Stimulated activated CD4-positive, alpha-beta T cell treated with anti-CD3 and anti-CD28 coated beads, Interleukin-15, amount 100 ng/mL, for 48 hours (primary cell): ENCODE results near the gene KDM5A.
"Not testable (repeated sequence)": the region's sequence is repeated elsewhere in the genome, so short reads cannot be mapped to it uniquely, and the experiment has no call there.

Experiments
- DNase-seq, 2 donors: peaks; one replicate each; pipeline ENCODE4 v3.0.0-alpha.2; 2020; ENCODE audit warnings: low read depth in 2 of 2

Gene KDM5A

GRCh38 chr12:332581-333205 lies 56.4 kb downstream of the KDM5A start:
- DNase-seq = no peak

GRCh38 chr12:331287-331686 lies 57.8 kb downstream of the KDM5A start:
- DNase-seq = no peak

GRCh38 chr12:325906-326305 lies 63.2 kb downstream of the KDM5A start:
- no peak for DNase-seq

- DNase-seq = no peak
Measured at GRCh38 chr12:323507-323906, 65.6 kb downstream of the KDM5A start.

GRCh38 chr12:321606-322326 lies 67.4 kb downstream of the KDM5A start:
- DNase-seq = no peak

DNA sequence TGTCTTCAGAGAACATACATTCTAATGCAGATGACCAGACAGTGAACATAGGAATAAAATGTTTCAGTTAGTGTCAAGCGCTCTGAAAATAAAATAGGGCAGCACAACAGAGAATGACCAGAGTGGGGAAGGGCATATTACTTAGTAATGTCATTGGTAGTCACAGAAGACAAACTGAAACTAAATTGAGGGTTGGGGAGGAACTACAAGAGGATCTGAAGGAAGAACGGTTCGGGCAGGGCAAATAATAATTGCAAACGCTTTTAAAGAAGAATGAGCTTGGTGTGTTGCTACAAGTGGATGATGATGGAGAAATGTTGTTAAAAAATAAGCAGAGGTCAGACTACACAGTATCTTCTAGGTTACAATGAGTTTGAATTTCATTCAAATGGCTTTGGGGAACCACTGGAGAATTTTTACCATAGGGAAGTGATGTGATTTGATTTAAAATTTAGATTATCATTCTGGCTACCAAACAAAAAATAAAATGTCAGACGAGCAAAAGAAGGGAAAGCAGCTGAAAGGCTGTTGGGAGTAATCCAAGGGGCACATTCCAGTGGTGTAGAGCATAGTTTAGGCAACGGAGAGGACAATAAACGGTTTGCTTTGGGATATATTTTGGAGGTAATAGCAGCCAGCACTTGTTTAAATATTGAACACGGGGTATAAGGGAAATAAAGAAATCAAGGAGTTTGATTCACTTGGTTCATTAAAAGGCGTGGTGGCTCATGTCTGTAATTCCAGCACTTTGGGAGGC lies 70.2 kb downstream of the KDM5A start:
- DNase-seq = no peak

DNA sequence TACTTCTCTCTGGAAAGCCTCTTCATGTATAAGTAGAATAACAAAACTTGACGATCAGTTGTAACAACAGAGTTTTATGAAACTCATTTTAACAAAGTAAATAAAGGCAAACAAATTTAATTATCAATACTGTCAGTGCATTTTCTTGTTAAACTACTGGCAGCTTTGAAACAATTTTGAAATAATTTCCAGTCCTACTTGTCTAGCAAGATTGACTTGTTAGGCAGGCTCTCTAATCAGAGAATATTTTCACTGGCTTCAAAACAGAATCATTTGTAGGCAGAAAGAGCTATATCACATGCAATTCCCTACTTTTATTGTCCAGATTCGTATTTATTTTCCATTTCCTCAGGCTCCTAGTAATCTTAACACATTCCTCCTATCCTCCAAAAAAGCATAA lies 80.6 kb downstream of the KDM5A start:
- no peak for DNase-seq

- DNase-seq = no peak
Measured at GRCh38 chr12:307406-307805, 81.7 kb downstream of the KDM5A start.

GRCh38 chr12:304805-305204 lies 84.3 kb downstream of the KDM5A start:
- DNase-seq = no peak

- DNase-seq = not testable (repeated sequence)
Measured at GRCh38 chr12:302766-303165, 86.4 kb downstream of the KDM5A start.

DNA sequence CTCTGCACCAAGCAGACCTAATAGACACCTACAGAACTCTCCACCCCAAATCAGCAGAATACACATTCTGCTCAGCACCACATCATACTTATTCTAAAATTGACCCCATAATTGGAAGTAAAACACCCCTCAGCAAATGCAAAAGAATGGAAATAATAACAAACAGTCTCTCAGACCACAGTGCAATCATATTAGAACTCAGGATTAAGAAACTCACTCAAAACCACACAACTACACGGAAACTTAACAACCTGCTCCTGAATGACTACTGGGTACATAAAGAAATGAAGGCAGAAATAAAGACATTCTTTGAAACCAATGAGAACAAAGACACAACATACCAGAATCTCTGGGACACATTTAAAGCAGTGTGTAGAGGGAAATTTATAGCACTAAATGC lies 89.0 kb downstream of the KDM5A start:
- not testable (repeated sequence) for DNase-seq

DNA sequence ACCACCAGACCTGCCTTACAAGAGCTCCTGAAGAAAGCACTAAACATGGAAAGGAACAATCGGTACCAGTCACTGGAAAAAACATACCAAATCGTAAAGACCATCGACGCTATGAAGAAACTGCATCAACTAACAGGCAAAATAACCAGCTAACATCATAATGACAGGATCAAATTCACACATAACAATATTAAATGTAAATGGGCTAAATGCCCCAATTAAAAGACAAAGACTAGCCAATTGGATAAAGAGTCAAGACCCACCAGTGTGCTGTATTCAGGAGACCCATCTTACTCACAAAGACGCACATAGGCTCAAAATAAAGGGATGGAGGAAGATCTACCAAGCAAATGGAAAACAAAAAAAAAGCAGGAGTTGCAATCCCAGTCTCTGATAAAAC lies 89.6 kb downstream of the KDM5A start:
- not testable (repeated sequence) for DNase-seq

DNA sequence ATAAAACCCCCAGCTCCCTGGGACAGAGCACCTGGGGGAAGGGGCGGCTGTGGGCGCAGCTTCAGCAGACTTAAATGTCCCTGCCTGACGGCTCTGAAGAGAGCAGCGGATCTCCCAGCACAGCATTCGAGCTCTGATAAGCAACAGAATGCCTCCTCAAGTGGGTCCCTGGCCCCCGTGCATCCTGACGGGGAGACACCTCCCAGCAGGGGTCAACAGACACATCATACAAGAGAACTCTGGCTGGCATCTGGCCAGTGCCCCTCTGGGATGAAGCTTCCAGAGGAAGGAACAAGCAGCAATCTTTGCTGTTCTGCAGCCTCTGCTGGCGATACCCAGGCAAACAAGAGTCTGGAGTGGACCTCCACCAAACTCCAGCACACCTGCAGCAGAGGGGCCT lies 91.1 kb downstream of the KDM5A start:
- not testable (repeated sequence) for DNase-seq

GRCh38 chr12:295132-295531 lies 94.0 kb downstream of the KDM5A start:
- no peak for DNase-seq

- DNase-seq = no peak
Measured at GRCh38 chr12:293199-293598, 95.9 kb downstream of the KDM5A start.

DNA sequence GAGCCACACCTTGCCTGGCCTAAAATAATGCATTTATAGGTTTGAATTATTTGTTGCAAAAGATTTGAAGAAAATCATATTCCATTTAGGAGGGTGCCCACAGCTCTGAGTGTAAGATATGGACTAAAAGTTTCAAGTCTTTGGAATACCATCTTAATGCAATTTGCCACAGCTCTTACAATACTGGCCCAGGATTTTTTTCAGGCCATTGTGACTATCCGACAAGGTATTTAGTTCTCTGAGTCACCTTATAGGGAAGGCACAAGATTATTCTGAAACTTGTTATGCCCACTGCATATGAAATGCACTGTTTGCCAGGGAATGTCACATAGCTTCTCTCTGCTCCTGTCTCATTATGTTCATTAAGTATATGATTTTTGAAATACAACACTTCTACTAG lies 96.9 kb downstream of the KDM5A start:
- no peak for DNase-seq

DNA sequence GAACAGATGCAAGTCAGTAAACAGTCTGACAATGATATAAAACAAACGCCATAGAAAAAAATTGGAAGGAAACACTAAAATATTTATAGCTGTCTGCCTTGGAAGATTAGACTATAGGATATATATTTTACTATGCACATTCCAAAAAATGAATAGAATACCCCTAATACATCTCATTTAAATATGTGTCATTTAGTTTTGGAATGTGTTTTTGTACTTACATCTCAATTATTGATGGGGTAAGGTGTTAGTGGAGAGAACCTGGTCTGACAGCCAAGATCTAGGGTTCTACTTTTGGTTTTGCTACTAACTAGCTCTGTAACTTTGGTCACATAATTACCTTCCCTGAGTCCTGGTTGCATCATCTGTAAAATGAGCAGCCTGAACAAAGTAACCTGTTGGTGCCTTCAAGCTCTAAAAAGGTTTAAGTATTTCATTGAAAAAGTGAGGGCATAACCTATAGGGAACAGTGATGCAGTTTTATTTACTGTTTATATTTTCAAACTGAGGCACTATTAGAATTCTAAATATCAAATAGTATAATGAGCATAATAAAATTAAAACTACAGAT lies 97.9 kb downstream of the KDM5A start:
- DNase-seq = no peak

GRCh38 chr12:288687-289086 lies 100.4 kb downstream of the KDM5A start:
- DNase-seq = no peak

- no peak for DNase-seq
Measured at GRCh38 chr12:286531-287300, 102.4 kb downstream of the KDM5A start.

DNA sequence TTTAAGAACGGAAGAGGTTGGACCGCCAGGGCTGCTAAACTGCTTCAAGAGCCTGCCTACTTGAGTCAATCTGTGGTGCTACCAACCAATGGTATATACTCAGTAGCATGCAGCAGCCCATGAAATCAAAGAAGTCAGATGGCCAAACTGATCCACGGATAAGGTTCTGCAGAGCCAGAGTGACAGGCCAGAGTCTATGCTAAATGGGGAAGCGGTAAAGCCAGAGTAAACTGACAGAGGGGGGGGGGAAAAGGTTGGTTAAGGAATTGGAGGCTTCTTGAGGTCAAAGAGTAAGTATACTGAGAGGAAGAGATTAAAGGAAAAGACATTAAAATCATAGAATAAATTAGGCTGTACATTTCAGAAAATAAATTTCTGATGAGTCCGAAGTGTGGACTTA lies 111.1 kb downstream of the KDM5A start:
- no peak for DNase-seq

- no peak for DNase-seq
Measured at GRCh38 chr12:275812-276211, 113.3 kb downstream of the KDM5A start.

DNA sequence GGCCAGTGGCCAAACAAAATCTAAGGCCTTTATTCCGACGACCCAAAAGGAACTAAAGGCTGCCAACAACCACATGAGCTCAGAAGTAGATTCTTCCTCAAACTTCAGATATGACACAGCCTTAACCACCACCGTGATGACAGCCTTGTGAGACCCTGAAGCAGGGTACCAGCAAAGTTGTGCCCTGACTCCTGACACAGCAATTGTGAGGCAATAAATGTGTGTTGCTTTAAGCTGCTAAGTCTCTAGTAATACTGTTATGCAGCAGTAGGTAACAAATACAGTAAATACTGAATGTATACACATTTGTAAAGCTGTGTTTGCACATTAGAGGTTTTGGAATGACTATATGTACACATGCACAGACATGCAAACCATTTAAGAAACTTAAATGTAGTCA lies 115.7 kb downstream of the KDM5A start:
- DNase-seq = no peak
